Right cardiac atrium (tissue), 5 donors: ENCODE results near the gene PDSS2. TPM values are rescaled to one million over a fixed set of nuclear protein-coding genes. Genes with fewer than 3 reads are reported as not detected.
"Not testable (repeated sequence)": the region's sequence is repeated elsewhere in the genome, so short reads cannot be mapped to it uniquely, and the experiment has no call there.

Experiments used
- ATAC-seq, 2 donors: fragments of 200-7000 bp; cut with Tn5 transposase; one replicate each; pipeline versions ENCODE4 v1.8.0 to v1.9.1; 2020; ENCODE audit warnings: moderate library complexity in 2 of 2, mild to moderate bottlenecking in 1 of 2
- DNase-seq, 3 donors: peaks; one replicate each; pipeline ENCODE4 v3.0.0-alpha.2; 2020
- H3K27ac ChIP-seq: one replicate; pipeline ENCODE4 v1.5.1; 2013; ENCODE audit warnings: mild to moderate bottlenecking, low read length, control low read depth, moderate library complexity
- H3K27me3 ChIP-seq: one replicate; pipeline ENCODE4 v1.6.1; 2013; ENCODE audit not compliant: control insufficient read depth, insufficient read depth
- H3K4me1 ChIP-seq: one replicate; pipeline ENCODE4 v1.6.1; 2013; ENCODE audit warnings: low read length; ENCODE audit not compliant: control insufficient read depth, insufficient read depth
- H3K4me3 ChIP-seq: one replicate; pipeline ENCODE4 v1.5.1; 2013; ENCODE audit warnings: low read length, control low read depth
- H3K9me3 ChIP-seq: one replicate; pipeline ENCODE4 v1.6.1; 2013; ENCODE audit warnings: low read length; ENCODE audit not compliant: control insufficient read depth
- whole genome bisulfite sequencing: extraction: QIAGEN DNeasy Blood & Tissue Kit; methylation state at CpG from one replicate; pipeline ENCODE4 v1.1.7; 2013; 5-methylcytosine and 5-hydroxymethylcytosine counted together
- intact Hi-C, 4 donors: fragments of 100-400 bp; cut with DNase I; formaldehyde crosslinking; loops; one replicate each; pipeline versions ENCODE4 v1.11.0 to v1.14.0; 2022 to 2023
- polyA plus RNA-seq: library from polyadenylated mRNA; stranded (reverse); fragments of 200-250 nt; gene quantifications from one replicate; pipeline ENCODE4 v1.2.3, GENCODE V29; 2013
- total RNA-seq, 4 donors: library from RNA; stranded (reverse); fragmentation: NEBNext Ultra II Directional; extraction: Animal tissue kit (Norgen Biotek cat#: 25700); gene quantifications; one replicate each; pipeline ENCODE4 v1.2.1, GENCODE V29; 2021
- donor health status: healthy with polysubstance abuse.
- donor health status: DM: no; HTN: yes; CAD: no.
- donor health status: DM: no; HTN: no; CAD: no.
- donor health status: DM: no; HTN: yes; CAD: no; lungs with severe emphysema.
- donor health status: DM: yes; HTN: yes; CAD: no.

PDSS2 gene
- total and polyA plus RNA-seq, 5 donors: 10.0 to 15.5 (median 13.6) TPM

DNA sequence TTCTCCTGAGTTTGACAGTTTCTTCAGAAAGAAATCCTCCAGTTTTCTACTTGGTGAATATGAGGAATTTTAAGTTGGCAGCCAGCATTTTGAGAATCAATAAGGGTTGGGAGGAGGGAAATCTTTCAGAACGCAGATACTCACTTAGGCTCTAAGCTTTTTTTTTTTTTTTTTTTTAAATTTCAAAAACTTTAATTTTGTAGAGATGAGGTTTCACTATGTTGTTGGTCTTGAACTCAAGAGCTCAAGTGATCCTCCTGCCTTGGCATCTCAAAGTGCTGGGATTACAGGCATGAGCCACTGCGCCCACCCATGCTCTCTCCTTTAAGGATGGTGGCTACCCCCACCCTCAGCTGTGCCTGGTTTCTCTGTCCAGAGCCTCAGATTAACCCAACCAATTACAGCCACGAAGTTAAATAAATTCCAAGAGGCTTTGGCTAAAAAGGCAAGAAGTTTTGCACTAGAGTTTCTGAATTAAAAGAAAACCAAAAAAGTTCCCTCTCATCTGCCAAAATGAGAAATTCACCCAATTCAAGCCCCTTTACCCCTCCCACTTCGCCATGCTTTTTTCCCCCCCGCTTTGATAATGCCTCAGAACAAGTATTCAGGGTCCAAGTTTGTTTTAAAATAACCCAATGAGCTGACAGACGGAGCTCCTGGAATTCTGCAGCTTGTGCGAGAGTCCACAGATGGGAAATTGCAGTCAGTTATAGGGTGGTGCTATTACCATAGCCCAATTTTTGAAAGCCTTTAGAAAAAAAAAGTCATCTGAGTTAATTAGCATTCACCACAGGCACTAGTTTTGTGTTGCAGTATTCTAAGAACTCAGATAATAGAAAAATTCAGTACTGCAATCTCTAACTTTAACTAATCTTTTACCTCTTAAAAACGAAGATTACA, 249.7 kb downstream of the PDSS2 start:
- no peak overlapping the region for H3K27ac ChIP-seq
- DNase-seq (no peak), ATAC-seq (no peak)
- no peaks in the 10 kb centered on the region for H3K27me3 ChIP-seq
- no peaks in the 10 kb centered on the region for H3K4me1 ChIP-seq
- no peak overlapping the region for H3K4me3 ChIP-seq
- no peaks in the 10 kb centered on the region for H3K9me3 ChIP-seq
- intact Hi-C loops: no loop called here
- WGBS: 75% methylated on average over 8 of the region's 8 CpGs

- Histone ChIP-seq H3K9me3 (no peaks in the 10 kb centered on the region), H3K27me3 (no peaks in the 10 kb centered on the region), H3K4me3 (no peak overlapping the region), H3K27ac (no peak overlapping the region), H3K4me1 (no peaks in the 10 kb centered on the region)
- no peak for ATAC-seq
- intact Hi-C loops: no loop called here
- no peak for DNase-seq
- 94% methylated on average over 4 of the region's 4 CpGs for WGBS
Measured at GRCh38 chr6:107207251-107207873, 252.0 kb downstream of the PDSS2 start.

GRCh38 chr6:107205058-107205998, 254.0 kb downstream of the PDSS2 start:
- Histone ChIP-seq H3K27ac (no peak overlapping the region), H3K9me3 (no peaks in the 10 kb centered on the region), H3K4me1 (no peaks in the 10 kb centered on the region), H3K27me3 (no peaks in the 10 kb centered on the region), H3K4me3 (no peak overlapping the region)
- WGBS: 94% methylated on average over 6 of the region's 6 CpGs
- ATAC-seq (no peak), DNase-seq (no peak)
- intact Hi-C loops: no loop called here

DNA sequence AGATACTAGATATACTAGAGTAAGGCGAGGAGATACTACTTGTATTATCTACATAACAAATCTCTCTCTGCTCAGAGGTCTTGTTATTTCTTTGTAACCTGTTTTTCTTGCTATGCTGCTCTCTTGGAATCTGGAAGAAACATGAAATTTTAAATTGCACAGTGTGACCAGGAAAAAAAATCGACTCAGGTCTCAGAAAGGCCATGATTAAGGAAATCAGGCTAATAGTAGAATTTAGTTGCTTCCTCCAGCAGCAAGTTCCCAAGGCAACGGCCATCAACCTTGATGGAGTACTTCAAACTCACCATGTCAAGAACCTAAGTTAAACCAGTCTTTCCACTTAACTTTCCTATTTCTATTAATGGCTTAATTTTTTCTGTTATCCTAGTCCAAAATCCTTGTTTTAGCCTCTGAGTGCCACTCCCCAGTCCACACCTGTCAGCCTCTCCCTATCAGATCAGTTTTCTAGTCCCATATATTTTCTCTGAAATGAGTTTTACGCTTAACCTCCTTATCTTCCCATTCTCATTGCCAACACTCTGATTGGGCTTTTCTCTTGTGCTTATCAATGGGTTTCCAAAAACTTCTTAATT, 256.4 kb downstream of the PDSS2 start:
- no peak for DNase-seq
- no peaks in the 10 kb centered on the region for H3K9me3 ChIP-seq
- no peak for ATAC-seq
- no peak overlapping the region for H3K4me3 ChIP-seq
- no peak overlapping the region for H3K27ac ChIP-seq
- WGBS: 80% methylated on average over 4 of the region's 4 CpGs
- intact Hi-C loops: no loop called here
- no peaks in the 10 kb centered on the region for H3K27me3 ChIP-seq
- no peaks in the 10 kb centered on the region for H3K4me1 ChIP-seq

DNA sequence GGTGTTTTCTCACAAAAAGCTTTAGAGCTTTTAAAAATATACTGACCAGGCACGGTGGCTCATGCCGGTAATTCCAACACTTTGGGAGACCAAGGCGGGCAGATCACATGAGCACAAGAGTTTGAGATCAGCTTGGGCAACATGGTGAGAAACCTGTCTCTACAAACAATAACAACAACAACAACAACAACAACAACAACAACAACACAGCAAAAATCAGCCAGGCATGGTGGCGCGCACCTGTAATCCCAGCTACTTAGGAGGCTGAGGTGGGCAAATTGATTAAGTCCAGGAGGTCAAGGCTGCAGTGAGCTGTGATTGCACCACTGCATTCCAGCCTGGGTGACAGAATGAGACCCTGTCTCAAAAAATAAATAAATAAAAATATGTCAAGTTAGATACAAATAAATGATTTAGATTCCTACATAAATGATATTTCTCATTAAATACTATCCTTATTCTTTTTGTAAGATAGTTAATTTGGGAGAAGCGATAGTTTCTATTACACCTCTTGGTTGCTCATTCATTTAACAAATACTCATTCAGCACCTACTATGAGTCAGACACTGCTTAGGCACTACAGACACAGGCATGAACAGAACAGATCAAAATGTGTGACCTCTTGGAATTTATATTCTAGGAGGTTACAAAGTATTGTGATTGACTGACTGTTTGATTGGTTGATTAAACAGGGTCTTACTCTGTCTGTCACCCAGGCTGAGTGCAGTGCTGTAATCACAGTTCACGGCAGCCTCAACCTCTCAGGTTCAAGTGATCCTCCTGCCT, 260.5 kb downstream of the PDSS2 start:
- intact Hi-C loops: no loop called here
- H3K9me3 ChIP-seq: no peaks in the 10 kb centered on the region
- DNase-seq (no peak), ATAC-seq (no peak)
- no peaks in the 10 kb centered on the region for H3K4me1 ChIP-seq
- WGBS: 98% methylated on average over 7 of the region's 7 CpGs
- no peak overlapping the region for H3K27ac ChIP-seq
- no peak overlapping the region for H3K4me3 ChIP-seq
- no peaks in the 10 kb centered on the region for H3K27me3 ChIP-seq

- H3K4me3 ChIP-seq: no peak overlapping the region
- H3K27me3 ChIP-seq: no peaks in the 10 kb centered on the region
- H3K27ac ChIP-seq: no peak overlapping the region
- WGBS: 91% methylated on average over 3 of the region's 3 CpGs
- H3K9me3 ChIP-seq: no peaks in the 10 kb centered on the region
- intact Hi-C loops: no loop called here
- H3K4me1 ChIP-seq: no peaks in the 10 kb centered on the region
- no peak for DNase-seq
- ATAC-seq: no peak
Measured at GRCh38 chr6:107196152-107196551, 263.2 kb downstream of the PDSS2 start.

- H3K27ac ChIP-seq, H3K4me3 ChIP-seq, intact Hi-C loops, ATAC-seq, H3K27me3 ChIP-seq, H3K9me3 ChIP-seq, H3K4me1 ChIP-seq, DNase-seq: not testable (repeated sequence)
- 94% methylated on average over 8 of the region's 8 CpGs for WGBS
Measured at GRCh38 chr6:107194723-107195122, 264.6 kb downstream of the PDSS2 start.

GRCh38 chr6:107192830-107193229, 266.5 kb downstream of the PDSS2 start:
- DNase-seq: no peak
- H3K27ac ChIP-seq: no peak overlapping the region
- H3K9me3 ChIP-seq: no peaks in the 10 kb centered on the region
- ATAC-seq: no peak
- H3K4me3 ChIP-seq: no peak overlapping the region
- H3K4me1 ChIP-seq: no peaks in the 10 kb centered on the region
- no peaks in the 10 kb centered on the region for H3K27me3 ChIP-seq
- WGBS: 92% methylated on average over 4 of the region's 4 CpGs
- intact Hi-C loops: no loop called here

- DNase-seq (no peak), ATAC-seq (no peak)
- 63% methylated on average over 6 of the region's 6 CpGs for WGBS
- Histone ChIP-seq H3K9me3 (no peaks in the 10 kb centered on the region), H3K4me1 (no peaks in the 10 kb centered on the region), H3K27me3 (no peaks in the 10 kb centered on the region), H3K27ac (no peak overlapping the region), H3K4me3 (no peak overlapping the region)
- intact Hi-C loops: no loop called here
Measured at GRCh38 chr6:107187630-107188029, 271.7 kb downstream of the PDSS2 start.

- no peak for ATAC-seq
Measured at GRCh38 chr6:107186047-107186446, 273.3 kb downstream of the PDSS2 start.

More at GRCh38 chr6:107186047-107186446, 273.3 kb downstream of the PDSS2 start:
- intact Hi-C loops: no loop called here
- no peak for DNase-seq
- H3K27ac ChIP-seq: no peak overlapping the region
- H3K4me3 ChIP-seq: no peak overlapping the region
- 95% methylated on average over 1 of the region's 1 CpG for WGBS
- H3K27me3 ChIP-seq: no peaks in the 10 kb centered on the region
- no peaks in the 10 kb centered on the region for H3K4me1 ChIP-seq
- H3K9me3 ChIP-seq: no peaks in the 10 kb centered on the region
